Breast epithelium (tissue), 3 donors: ENCODE measurements around the gene RUBCN.

Source experiments
- POLR2A ChIP-seq: fragments of 450-650 bp; IDR thresholded peaks from one replicate; pipeline ENCODE4 v1.6.1; 2016; ENCODE audit warnings: antibody characterized with exemption, mild to moderate bottlenecking, moderate library complexity
- POLR2AphosphoS5 ChIP-seq, 3 donors: sonication (generic); formaldehyde crosslinking; IDR thresholded peaks; one replicate each; pipeline ENCODE4 v1.6.1; 2017; ENCODE audit warnings: antibody characterized with exemption in 3 of 3

- TF ChIP-seq POLR2AphosphoS5 (IDR thresholded peaks at IDR 0.05) (no peak), POLR2A (no peak)
Observed at GRCh38 chr3:197775317-197775716, 38.6 kb upstream of the RUBCN start.
